Renal cortex interstitium (tissue), 11 donors: ENCODE results near the gene KIF11. TPM values are rescaled to one million over a fixed set of nuclear protein-coding genes. Genes with fewer than 3 reads are reported as not detected.
A peak's percentile ranks its signal among the peaks of the same experiment; 100 is the strongest.
"Not testable (repeated sequence)": the region's sequence is repeated elsewhere in the genome, so short reads cannot be mapped to it uniquely, and the experiment has no call there.

ENCODE experiments used
- DNase-seq, 11 donors: peaks; one replicate each; pipeline ENCODE4 v3.0.0-alpha.2; 2013; ENCODE audit warnings: low read depth in 9 of 11, low spot score in 4 of 11; ENCODE audit errors: extremely low read depth in 1 of 11
- polyA plus RNA-seq, 3 donors: library from polyadenylated mRNA; unstranded; fragments of 120-200 nt; gene quantifications; one replicate each; pipeline ENCODE4 v1.2.1, GENCODE V29; 2013; ENCODE audit not compliant: insufficient read length in 3 of 3

Gene KIF11
- polyA plus RNA-seq, 3 donors = 27.4 to 42.4 (median 36.8) TPM

DNA sequence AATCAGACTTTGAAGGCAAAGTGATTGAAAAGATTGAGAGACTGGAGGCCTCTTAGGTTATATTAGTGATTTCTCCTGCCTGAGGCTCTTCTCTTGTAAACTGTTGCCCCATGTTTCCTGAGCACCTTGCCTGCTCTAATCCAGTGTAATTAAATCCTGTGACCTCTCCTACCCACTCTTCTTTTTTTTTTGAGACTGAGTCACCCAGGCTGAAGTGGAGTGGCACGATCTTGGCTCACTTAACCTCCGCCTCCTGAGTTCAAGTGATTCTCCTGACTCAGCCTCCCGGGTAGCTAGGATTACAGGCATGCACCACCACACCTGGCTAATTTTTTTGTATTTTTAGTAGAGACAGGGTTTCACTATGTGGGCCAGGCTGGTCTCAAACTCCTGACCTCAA, 57.9 kb downstream of the KIF11 start:
- not testable (repeated sequence) for DNase-seq

DNA sequence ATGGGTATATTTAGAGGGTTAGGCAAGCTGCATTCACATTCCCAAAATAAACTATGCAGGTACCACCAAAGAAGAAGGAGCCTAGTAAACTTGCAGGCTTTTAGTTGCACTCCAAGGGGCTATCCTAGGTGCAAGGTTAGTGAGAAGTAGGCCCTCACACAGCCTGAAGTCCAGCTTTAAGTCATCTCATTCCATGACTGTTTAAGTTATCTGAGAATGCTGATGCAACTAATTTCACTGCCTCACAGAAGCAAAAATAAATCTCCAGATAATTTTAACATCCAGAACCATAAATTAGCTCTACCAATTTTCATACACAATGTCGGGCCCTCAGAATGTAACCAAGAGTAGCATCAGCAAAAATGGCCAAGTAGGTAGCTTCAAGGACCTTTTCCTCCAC, 62.5 kb downstream of the KIF11 start:
- no peak for DNase-seq

DNA sequence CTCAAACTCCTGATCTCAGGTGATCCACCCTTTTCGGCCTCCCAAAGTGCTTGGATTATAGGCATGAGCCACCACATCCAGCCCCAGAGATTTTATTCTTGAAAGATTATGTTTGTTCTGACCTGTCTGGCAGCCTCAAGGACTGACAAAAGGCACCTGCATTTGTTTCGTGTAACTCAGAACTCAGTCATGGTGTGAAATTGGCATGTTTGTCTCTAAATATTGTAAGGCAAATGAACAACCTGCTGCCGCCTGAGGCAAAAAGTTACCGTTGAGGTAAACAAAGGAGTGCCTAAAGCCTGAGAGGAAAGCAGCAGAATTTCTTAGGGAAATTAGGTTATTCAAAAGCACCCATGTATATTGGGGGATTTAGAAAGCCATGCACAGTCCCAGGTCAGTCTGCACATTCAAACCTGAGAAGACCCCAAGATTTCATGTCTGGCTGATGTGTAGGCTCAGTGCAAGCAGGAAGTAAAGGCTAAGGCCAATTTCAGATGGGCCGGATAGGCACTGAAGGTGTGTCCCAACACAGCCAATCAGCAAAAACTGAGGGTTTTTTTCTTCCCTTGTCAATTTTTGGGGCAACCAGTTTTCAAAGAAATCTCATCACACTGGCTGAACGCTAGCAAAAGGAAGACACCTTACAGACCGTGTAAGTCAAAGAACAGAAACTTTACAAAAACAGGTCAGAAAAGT, 63.5 kb downstream of the KIF11 start:
- no peak for DNase-seq

DNA sequence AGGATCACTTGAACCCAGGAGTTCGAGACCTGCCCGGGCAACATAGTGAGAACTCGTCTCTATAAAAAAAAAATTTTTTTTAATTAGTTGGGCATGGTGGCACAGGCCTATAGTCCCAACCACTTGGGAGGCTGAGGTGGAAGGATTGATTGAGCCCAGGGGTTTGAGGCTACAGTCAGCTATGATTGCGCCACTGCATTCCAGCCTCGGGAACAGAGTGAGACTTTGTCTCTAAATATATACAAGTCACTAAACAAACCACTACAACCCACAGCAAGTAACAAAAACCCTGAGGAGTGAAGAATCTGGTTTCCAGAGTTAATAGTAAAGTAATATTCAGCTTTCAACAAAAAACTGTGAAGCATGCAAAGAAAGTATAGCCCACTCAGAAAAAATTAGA, 64.1 kb downstream of the KIF11 start:
- DNase-seq = no peak

DNA sequence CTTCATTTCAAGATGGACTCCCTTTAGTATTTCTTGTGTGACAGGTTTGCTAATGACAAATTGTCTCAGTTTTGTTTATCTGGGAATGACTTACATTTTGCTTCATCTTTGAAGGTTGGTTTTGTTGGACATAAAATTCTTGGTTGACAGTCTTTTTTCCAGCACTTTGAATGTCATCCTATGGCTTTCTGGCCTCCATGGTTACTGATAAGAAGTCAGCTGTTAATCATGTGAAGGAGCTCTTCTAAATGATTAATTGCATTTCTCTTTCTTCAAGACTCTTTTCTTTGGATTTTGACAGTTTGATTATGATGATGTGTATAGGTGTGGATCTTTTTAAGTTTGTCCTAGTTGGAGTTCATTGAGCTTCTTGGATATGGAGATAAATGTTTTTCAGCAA, 69.9 kb downstream of the KIF11 start:
- DNase-seq = no peak

DNA sequence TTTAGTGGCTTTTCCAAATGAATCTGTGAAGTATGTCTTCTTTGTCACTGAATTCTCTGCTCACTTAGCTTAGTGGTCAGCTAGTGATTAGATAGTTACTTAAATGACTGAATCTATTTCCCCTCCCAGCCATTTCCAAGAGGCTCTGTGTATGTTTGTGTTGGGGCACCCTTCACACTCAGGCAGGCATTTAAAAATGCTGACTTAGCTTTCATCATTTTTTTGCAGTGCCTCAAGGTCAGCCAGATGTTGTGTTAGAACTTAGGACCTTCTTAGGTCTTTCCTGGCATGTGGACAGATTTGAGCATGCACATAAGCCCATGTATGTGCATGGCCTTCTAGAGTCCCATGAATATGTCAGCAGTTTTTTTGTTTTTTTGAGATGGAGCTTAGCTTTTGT, 71.4 kb downstream of the KIF11 start:
- no peak for DNase-seq

DNA sequence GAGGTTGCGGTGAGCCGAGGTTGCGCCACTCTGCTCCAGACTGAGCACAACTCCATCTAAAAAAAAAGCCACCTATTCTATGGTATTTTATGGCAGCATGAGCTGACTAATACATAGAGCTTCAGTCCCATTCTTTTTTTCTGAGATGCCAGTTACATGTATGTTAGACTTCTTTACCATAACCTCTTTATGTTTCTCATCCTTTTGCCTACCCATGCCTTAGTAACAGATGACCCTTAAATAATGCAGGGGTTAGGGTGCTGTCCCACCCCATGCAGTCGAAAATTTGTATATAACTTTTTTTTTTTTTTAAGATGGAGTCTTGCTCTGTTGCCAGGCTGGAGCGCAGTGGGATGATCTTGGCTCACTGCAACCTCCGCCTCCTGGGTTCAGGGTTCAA, 74.1 kb downstream of the KIF11 start:
- DNase-seq = no peak

DNA sequence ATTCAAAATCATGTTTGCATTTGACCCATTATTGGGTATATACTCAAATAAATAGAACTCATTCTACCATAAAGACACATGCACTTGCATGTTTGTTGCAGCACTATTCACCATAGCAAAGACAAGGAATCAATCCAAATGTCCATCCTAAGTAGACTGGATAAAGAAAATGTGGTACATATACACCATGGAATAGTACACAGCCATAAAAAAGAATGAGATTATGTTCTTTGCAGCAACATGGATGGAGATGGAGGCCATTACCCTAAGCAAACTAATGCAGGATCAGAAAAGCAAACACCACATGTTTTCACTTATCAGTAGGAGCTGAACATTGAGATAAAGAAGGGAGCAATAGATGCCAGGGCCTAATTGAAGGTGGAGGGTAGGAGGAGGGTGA, 84.8 kb downstream of the KIF11 start:
- no peak for DNase-seq

DNA sequence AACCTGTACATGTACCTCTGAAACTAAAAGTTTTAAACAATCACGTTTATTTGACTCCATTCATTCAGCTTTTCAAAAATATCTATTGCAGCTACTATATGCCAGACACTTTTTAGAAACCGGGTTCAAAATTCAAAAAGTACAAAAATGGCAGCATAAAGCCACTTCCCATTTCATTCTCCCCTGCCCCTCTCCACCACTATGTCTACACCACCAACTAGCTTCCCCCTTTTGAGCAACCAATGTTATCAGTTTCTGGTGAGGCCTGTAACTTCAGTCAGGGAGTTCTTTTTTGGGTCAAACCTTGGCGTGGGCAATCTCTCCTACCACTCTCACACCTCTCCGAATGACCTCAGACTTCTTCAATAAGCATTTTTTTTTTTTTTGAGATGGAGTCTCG, 85.3 kb downstream of the KIF11 start:
- DNase-seq = no peak

DNA sequence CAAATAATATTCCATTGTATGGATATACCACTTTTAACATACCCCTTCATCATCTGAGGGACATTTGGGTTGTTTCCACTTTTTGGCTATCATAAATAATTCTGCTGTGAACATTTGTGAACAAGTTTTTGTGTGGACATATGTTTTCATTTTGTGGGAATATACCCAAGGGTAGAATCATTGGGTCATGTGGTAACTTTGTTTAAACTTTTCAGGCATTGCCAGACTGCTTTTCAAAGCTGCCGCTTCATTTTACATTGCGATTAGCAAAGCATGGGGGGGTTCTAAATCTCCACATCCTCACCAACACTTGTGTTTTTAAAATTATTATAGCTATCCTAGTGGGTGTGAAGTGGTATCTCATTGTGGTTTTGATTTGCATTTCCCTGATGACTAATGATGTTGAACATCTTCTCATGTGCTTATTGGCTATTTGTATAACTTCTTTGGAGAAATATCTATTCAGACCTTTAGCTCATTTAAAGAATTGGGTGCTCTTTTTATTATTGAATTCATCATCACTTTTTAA, 88.4 kb downstream of the KIF11 start:
- no peak for DNase-seq

DNA sequence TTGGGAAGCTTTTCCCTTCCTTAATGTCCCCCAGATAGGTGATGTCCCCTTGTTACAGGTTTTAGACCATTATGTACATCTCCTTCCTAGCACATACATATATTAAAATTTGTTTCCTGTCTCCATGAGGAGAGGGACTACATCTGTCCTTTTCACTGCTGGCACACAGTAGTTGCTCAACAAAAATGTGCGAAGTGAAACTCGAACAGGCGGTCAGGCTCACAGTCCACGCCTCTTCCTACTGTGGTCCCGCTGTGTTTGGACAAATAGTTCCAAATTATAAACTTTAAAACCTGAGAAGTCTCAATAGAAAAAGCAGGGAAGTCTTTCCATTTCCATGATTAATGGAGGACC, 95.6 kb downstream of the KIF11 start:
- DNase-seq = no peak

DNA sequence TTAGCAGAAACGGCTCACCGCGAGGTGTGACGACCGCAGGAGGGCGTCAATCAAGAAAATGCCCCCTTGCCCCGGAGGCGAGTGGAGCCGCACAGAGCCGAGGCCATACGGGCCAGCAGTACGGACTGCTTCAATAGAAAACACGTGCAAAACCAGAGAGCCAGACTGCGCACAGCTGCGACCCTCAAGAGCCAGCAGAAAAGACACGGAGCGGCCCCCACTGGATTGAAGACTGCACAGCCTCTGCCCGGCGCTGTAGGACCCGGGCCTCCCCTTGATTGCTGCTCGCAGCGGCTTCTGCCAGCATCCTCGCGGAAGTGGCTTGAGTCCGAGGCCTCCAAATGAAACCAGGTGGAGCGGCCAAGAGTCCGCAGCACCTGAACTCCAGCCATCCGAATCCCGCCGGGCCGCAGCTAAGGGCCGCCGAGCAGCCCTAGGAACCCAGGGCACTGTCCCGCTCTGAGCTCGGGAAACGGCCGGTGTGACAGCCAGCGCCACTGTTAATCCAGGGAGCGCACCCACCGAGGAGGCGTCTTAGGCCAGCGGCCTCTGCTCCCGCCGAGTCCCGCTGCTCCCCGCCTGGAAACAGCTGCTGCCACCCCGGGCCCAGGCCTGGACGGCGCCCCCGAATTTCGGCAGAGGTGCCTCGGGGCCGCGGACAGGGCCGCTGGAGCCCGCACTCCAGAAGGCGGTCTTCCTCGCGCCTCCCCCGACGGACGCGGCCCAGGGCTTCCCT, 96.2 kb downstream of the KIF11 start:
- DNase-seq = peak in 1 of 11 donors; percentile 15

DNA sequence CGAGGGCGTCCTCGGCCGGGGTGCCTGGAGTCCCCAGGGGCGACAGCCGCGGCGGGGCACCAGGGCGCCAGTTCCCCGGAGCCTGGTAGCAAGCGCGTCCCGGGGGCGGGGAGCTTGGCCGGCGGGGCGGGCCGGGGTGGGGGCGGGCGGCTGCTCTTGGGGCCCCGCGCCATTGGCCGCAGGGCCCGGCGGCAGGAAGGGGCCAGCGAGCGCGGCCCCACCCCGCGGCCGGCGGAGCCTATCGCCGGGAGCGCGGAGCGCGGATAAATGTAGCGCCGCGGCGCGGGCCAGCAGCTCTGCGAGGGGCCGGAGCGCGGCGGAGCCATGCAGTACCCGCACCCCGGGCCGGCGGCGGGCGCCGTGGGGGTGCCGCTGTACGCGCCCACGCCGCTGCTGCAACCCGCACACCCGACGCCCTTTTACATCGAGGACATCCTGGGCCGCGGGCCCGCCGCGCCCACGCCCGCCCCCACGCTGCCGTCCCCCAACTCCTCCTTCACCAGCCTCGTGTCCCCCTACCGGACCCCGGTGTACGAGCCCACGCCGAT, 96.8 kb downstream of the KIF11 start, which contains the start of gene HHEX:
TSS of gene HHEX (plus strand) at position 293 of the 548 bp plus-strand sequence. CDS start at position 325, 32 bp downstream.
- peak in 1 of 11 donors; percentile 10 for DNase-seq

DNA sequence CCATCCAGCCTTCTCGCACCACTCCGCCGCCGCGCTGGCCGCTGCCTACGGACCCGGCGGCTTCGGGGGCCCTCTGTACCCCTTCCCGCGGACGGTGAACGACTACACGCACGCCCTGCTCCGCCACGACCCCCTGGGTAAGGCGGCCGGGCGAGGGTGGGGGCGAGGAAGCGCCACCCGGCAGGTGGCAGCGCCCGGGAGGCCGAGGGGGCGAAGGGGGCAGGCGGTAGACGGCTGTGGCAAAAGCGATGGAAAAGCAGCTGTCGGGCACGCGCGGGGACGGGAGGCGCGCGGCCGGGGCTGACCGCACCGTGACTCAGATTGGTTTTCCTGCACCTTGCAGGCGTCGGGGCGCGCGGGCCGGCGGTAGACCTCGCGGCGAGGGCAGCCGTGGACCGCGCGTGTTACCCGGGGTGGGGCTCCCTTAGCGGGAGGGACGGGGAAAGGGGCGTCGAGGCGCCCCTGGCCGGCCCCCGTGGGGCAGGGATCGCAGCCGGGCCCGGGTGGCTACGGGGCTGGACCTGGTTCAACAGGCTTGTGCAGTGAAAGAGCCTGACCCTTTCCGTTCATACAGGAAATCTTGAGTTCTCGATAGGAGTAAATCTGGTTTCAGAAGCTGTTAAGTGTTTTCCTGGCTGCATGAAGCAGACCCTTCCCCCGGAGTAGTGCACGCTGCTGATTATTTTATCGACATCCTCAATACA, 97.4 kb downstream of the KIF11 start:
- peak in 2 of 11 donors; percentile 20 to 25 for DNase-seq

DNA sequence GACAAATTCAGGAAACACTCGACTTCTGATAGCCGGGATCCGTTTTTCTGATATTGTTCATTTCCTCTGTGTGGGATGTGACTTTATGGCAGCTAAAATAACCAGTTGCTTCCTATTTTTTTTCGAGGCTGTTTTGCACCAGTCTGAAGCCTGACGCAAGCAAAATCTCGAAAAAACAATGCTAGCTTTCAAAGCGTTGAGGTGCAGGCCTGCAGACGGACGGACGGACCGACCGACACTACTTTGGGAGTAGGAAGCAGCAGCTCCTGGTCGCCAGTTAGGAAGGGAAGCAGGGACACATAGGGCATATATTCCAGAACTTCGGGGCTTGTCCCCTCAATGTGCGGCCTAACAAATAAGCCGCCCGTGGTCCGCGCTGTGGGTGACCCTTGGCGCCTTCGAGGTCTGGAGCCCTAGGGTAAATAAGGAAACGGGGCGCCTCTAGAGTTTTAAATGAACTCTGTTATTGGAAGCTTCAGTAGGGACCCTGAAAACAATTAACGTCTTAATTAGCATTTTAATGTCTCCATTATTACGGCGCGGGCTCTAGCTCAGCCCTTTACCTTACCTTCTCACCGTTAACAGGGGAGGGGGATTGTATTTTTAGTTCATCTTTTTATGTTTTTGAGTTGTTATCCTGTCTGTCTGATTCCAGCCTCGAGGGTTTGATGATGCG, 98.1 kb downstream of the KIF11 start:
- DNase-seq = peak in 1 of 11 donors; percentile 48

DNA sequence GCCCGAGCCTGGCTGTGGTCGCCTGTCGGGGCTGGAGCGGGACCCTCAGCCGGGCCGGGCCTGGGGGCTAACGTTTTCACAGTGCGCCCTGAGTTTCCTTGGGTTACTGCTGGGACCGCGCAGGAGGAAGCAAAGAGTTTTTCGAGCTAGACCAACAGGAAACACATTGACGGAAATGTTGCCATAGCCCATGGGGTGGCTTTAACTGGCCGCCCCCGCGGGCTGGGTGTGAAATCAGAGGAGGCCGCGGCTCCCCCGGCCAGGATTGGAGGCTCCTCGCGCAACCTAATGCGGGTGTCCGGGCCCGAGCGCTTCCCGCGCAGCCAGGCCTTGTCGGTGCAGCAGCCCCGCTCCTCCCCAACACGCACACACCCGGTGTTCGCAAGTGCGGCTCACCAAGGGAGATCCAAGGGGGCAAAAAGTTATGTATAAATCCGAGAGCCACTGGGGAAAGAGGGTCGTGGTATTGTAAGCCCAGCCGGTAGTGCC, 98.7 kb downstream of the KIF11 start:
- DNase-seq = peak in 1 of 11 donors; percentile 6

DNA sequence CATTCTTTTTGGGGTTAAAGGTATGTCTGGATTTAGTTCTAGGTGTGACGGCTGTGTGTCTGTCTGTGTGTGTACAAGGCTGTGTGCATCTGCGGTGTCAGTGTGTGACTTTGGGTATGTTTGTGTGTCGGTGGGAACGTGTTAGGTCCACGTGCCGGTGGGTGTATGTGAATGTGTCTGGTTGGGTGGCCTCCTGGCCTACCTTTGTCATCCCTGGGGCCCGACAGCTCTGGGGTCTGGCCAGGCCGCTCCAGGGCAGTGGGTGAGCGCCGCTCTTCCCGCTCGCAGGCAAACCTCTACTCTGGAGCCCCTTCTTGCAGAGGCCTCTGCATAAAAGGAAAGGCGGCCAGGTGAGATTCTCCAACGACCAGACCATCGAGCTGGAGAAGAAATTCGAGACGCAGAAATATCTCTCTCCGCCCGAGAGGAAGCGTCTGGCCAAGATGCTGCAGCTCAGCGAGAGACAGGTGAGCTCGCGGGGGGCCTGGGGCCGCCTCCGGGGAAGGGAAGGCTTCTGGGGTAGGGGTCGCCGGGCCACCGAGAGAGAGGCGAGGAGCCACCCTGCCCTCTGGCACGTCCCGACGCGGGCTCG, 99.2 kb downstream of the KIF11 start:
- DNase-seq = peak in 1 of 11 donors; percentile 20

DNA sequence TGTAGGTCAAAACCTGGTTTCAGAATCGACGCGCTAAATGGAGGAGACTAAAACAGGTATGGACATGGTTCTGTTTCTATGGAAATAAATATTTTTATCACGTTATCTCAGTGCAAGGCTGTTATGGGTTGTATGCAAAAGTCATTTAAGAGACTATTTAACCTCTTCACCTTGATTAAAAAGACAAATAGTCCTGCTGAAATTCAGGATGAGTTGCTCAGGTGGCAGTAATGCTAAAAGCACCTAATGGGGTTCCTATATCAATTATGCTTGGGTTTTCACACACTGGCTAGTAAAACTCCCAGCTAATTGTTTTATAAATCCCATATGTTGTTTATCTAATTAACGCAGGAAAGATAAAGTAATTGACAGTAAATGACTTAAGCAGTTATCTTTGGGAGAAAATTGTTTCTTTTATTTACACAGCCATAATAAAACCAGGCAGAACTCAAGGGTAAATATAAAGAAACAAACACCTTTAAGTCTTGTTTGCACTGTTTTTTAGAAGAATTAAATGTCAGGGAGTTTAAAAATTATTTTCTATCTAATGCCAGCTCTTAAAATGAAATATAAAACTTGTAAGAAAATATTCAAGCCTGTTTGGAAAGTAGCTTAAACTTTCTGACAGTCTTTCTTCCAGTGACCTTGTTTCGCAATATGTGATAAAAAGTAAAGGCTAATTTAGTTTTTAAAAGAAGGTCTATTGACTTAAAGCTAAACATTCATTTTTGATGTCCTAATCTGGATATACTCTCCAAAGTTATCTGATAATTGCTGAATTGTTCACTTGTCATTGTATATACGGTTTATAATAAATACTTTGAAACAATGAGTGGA, 100.0 kb downstream of the KIF11 start:
- peak in 1 of 11 donors; percentile 12 for DNase-seq
